Prostate gland (tissue), 2 donors: ENCODE results near the gene AKAP10. TPM values are rescaled to one million over a fixed set of nuclear protein-coding genes. Genes with fewer than 3 reads are reported as not detected.
"Not testable (repeated sequence)": the region's sequence is repeated elsewhere in the genome, so short reads cannot be mapped to it uniquely, and the experiment has no call there.

Source experiments
- DNase-seq: peaks from one replicate; pipeline ENCODE4 v3.0.0-alpha.2; 2019; ENCODE audit warnings: low spot score
- H3K27ac ChIP-seq, 2 donors: fragments of 200-600 bp; sonication (generic); 2 replicates each; pipeline ENCODE4 v1.5.1; 2017 to 2019
- H3K27me3 ChIP-seq: fragments of 200-600 bp; sonication (generic); replicated peaks from 2 replicates; pipeline ENCODE4 v1.5.1; 2019; ENCODE audit not compliant: insufficient read depth
- H3K36me3 ChIP-seq, 2 donors: fragments of 200-600 bp; sonication (generic); 1 replicate in 1 of 2; 2 replicates in 1 of 2; pipeline versions ENCODE4 v1.5.1 to v1.8.1; 2017 to 2019
- H3K4me1 ChIP-seq: fragments of 200-600 bp; sonication (generic); replicated peaks from 2 replicates; pipeline ENCODE4 v1.5.1; 2019
- H3K4me3 ChIP-seq, 2 donors: fragments of 200-600 bp; sonication (generic); 2 replicates each; pipeline ENCODE4 v1.5.1; 2017 to 2019
- H3K9me3 ChIP-seq: fragments of 200-600 bp; sonication (generic); 2 replicates; pipeline ENCODE4 v1.5.1; 2017
- CTCF ChIP-seq, 4 experiments: fragments of 200-600 bp in 2 of 4; fragments of 450-650 bp in 2 of 4; sonication (generic) in 2 of 4; IDR thresholded peaks; 1 replicate in 3 of 4; 2 replicates in 1 of 4; pipeline ENCODE4 v1.5.1; 2016 to 2019; ENCODE audit warnings: antibody characterized with exemption in 4 of 4, mild to moderate bottlenecking in 2 of 4, moderate library complexity in 2 of 4
- POLR2A ChIP-seq: fragments of 450-650 bp; IDR thresholded peaks from one replicate; pipeline ENCODE4 v1.6.1; 2016; ENCODE audit warnings: antibody characterized with exemption, mild to moderate bottlenecking
- POLR2AphosphoS5 ChIP-seq: sonication (generic); formaldehyde crosslinking; IDR thresholded peaks from one replicate; pipeline ENCODE4 v1.6.1; 2017; ENCODE audit warnings: antibody characterized with exemption
- WGBS: methylation state at CpG from one replicate; pipeline ENCODE4 v1.1.5; 2018; 5-methylcytosine and 5-hydroxymethylcytosine counted together
- intact Hi-C: fragments of 100-400 bp; cut with DNase I; formaldehyde crosslinking; loops from one replicate; pipeline ENCODE4 v1.14.2; 2022
- small RNA-seq, 2 donors: library from RNA; depleted of rRNA; stranded (forward); fragments of <200 nt; gene quantifications; one replicate each; pipeline ENCODE3, GENCODE V24; 2016
- total RNA-seq, 2 donors: library from RNA; depleted of rRNA; stranded (reverse); fragments of >200 nt; gene quantifications; one replicate each; pipeline ENCODE4 v1.1.0, GENCODE V29; 2016

Gene AKAP10
- total RNA-seq, 2 donors from 2014 or later = 26.8 to 31.7 TPM

- TF ChIP-seq POLR2AphosphoS5 = no peak
- TF ChIP-seq CTCF (IDR thresholded peaks at IDR 0.05) = peak in 2 of 4 experiments; percentile 20 to 46
- TF ChIP-seq POLR2A = no peak
- H3K4me3 ChIP-seq = peak within 1 kb of the TSS; percentile 78 to 82
- H3K9me3 ChIP-seq = no peaks in the 10 kb centered on the region
- no peaks in the 10 kb centered on the region for H3K4me1 ChIP-seq
- H3K36me3 ChIP-seq = no peaks in the 10 kb centered on the region
- H3K27ac ChIP-seq = peak within 1 kb of the TSS; percentile 83 to 86
- intact Hi-C loops = loop anchor here (2.0 to 10.0 kb wide), 2 partner anchors 109 to 137 kb away; partner anchors contain the start of genes AKAP10 and SPECC1
- WGBS = under 1% methylated on average over 37 of the region's 111 CpGs
- H3K27me3 ChIP-seq = no peaks in the 10 kb centered on the region
- peak; percentile 33 for DNase-seq
Measured at GRCh38 chr17:19867329-19868078, 110.1 kb downstream of the AKAP10 start, which contains the start of gene ULK2. TSS of gene ULK2 (minus strand) at chr17:19867936. CDS start at chr17:19867417, 519 bp downstream.

GRCh38 chr17:19867079-19867328 lies 110.6 kb downstream of the AKAP10 start:
- no peaks in the 10 kb centered on the region for H3K4me1 ChIP-seq
- peak; percentile 64 for DNase-seq
- H3K9me3 ChIP-seq = no peaks in the 10 kb centered on the region
- TF ChIP-seq CTCF (IDR thresholded peaks at IDR 0.05) (peak in 2 of 4 experiments; percentile 38 to 41), POLR2A (peak; percentile 20), POLR2AphosphoS5 (no peak)
- H3K27ac ChIP-seq = peak overlapping the region; percentile 83 to 86
- intact Hi-C loops = loop anchor here (2.0 to 10.0 kb wide), 2 partner anchors 110 to 138 kb away; partner anchors contain the start of genes AKAP10 and SPECC1
- H3K36me3 ChIP-seq = no peaks in the 10 kb centered on the region
- WGBS = 2% methylated on average over 25 of the region's 27 CpGs
- H3K27me3 ChIP-seq = no peaks in the 10 kb centered on the region
- H3K4me3 ChIP-seq = peak overlapping the region; percentile 78 to 82

GRCh38 chr17:19865021-19865420 lies 112.6 kb downstream of the AKAP10 start:
- Histone ChIP-seq H3K4me1 (no peaks in the 10 kb centered on the region), H3K4me3 (no peak overlapping the region), H3K27me3 (no peaks in the 10 kb centered on the region), H3K9me3 (no peaks in the 10 kb centered on the region), H3K27ac (no peak overlapping the region), H3K36me3 (no peaks in the 10 kb centered on the region)
- no peak for DNase-seq
- TF ChIP-seq POLR2A = no peak
- no peak for TF ChIP-seq CTCF (IDR thresholded peaks at IDR 0.05)
- TF ChIP-seq POLR2AphosphoS5 = no peak
- WGBS = 91% methylated on average over 3 of the region's 3 CpGs
- intact Hi-C loops = loop anchor here (10.0 kb wide), 1 partner anchor 140 kb away; the partner anchor contains the start of gene SPECC1

GRCh38 chr17:19860647-19861177 lies 116.9 kb downstream of the AKAP10 start:
- not testable (repeated sequence) for DNase-seq, H3K36me3 ChIP-seq, H3K9me3 ChIP-seq, H3K27me3 ChIP-seq, H3K4me3 ChIP-seq, H3K27ac ChIP-seq, H3K4me1 ChIP-seq
- intact Hi-C loops = loop anchor here (10.0 kb wide), 1 partner anchor 144 kb away; the partner anchor contains the start of gene SPECC1
- WGBS = 95% methylated on average over 9 of the region's 9 CpGs

GRCh38 chr17:19857640-19858039 lies 120.0 kb downstream of the AKAP10 start:
- Histone ChIP-seq H3K36me3 (no peaks in the 10 kb centered on the region), H3K9me3 (no peaks in the 10 kb centered on the region), H3K4me3 (no peak overlapping the region), H3K4me1 (no peaks in the 10 kb centered on the region), H3K27ac (no peak overlapping the region), H3K27me3 (no peaks in the 10 kb centered on the region)
- intact Hi-C loops = no loop called here
- WGBS = 34% methylated on average over 2 of the region's 2 CpGs
- no peak for DNase-seq
- TF ChIP-seq POLR2A = no peak
- TF ChIP-seq CTCF (IDR thresholded peaks at IDR 0.05) = no peak
- no peak for TF ChIP-seq POLR2AphosphoS5

Small RNA genes lying within 50 kb of the gene (small RNA-seq; reads per million reads assigned to genes)
- gene AC015726.2 = 0 reads per million in 2 donors

Other genes with a start within 250 kb of the AKAP10 start
- 10 to 100 TPM in 1 of 2 donors, 1 to 10 TPM in 1; 2.1 to 12.8 TPM for gene ALDH3A1, start 229.5 kb downstream of the AKAP10 start, total RNA-seq
- gene ULK2, start 109.9 kb downstream of the AKAP10 start, total RNA-seq = 10 to 100 TPM; 15.9 to 44.4 TPM
- 10 to 100 TPM; 29.7 to 85.5 TPM for gene SPECC1, start 31.5 kb upstream of the AKAP10 start, total RNA-seq